ENCODE results near the gene BSND. TPM values are rescaled to one million over a fixed set of nuclear protein-coding genes. Genes with fewer than 3 reads are reported as not detected.
A peak's percentile ranks its signal among the peaks of the same experiment; 100 is the strongest.
"Not testable (repeated sequence)": the region's sequence is repeated elsewhere in the genome, so short reads cannot be mapped to it uniquely, and the experiment has no call there.

The BSND gene
- total RNA-seq: not detected

- ATAC-seq: no peak
- H3K4me3 Mint-ChIP-seq: no peak within 1 kb of the TSS
Observed at GRCh38 chr1:54998677-54999076, at the start of gene BSND. BSND (plus strand) TSS chr1:54998933; CDS start chr1:54999187, 254 bp downstream.

DNA sequence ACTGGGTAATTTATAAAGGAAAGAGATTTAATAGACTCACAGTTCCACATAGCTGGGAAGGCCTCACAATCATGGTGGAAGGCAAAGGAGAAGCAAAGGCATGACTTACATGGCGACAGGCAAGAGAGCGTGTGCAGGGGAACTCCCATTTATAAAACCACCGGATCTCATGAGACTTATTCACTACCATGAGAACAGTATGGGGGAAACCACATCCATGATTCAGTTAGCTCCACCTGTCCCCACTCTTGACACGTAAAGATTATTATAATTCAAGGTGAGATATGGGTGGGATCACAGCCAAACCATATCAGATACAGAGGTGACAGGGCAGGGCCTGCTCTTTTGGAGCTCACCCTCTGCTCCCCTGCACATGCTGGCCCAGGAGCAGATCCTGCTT lies 49.7 kb upstream of the BSND start:
- peak in 1 of 2 donors; percentile 32 for ATAC-seq
- Mint-ChIP-seq H3K4me1 (ENCODE audit: low read depth) (peaks cover 12% of the 10 kb centered on the region), H3K36me3 (ENCODE audit: insufficient read depth) (no peaks in the 10 kb centered on the region), H3K9me3 (no peaks in the 10 kb centered on the region), H3K27me3 (ENCODE audit: low read depth) (no peaks in the 10 kb centered on the region), H3K4me3 (no peak overlapping the region)
- no peak for DNase-seq

More at GRCh38 chr1:54998677-54999076, at the start of gene BSND:
- Mint-ChIP-seq H3K27me3 (ENCODE audit: low read depth) (peaks cover 47% of the 10 kb centered on the region), H3K9me3 (no peaks in the 10 kb centered on the region), H3K36me3 (ENCODE audit: insufficient read depth) (no peaks in the 10 kb centered on the region), H3K4me1 (ENCODE audit: low read depth) (peaks cover 24% of the 10 kb centered on the region)
- DNase-seq: no peak

DNA sequence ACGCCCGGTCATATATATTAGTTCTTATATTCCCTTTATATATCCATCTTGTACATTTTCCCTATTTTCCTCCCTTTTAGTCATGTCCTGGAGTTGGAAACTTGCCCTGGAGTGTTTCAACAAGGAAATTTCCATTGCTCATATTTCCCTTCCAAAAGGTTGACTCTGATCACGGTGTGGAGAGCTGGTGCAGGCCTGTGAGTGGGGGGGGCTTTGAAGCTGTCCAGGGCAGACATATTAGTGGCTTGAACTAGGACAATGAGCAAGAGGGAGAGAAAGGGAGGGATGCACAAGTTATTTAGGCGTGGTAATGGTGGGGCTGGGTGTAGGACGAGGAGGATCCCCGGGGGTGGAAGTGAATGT lies 48.7 kb upstream of the BSND start:
- ATAC-seq (no peak), DNase-seq (no peak)
- H3K4me1 Mint-ChIP-seq (ENCODE audit: low read depth): peaks cover 12% of the 10 kb centered on the region
- no peaks in the 10 kb centered on the region for H3K36me3 Mint-ChIP-seq (ENCODE audit: insufficient read depth)
- no peak overlapping the region for H3K4me3 Mint-ChIP-seq
- H3K9me3 Mint-ChIP-seq: no peaks in the 10 kb centered on the region
- no peaks in the 10 kb centered on the region for H3K27me3 Mint-ChIP-seq (ENCODE audit: low read depth)

- Mint-ChIP-seq H3K4me3 (no peak overlapping the region), H3K4me1 (ENCODE audit: low read depth) (peaks cover 10% of the 10 kb centered on the region), H3K27me3 (ENCODE audit: low read depth) (peaks cover 3% of the 10 kb centered on the region), H3K9me3 (no peaks in the 10 kb centered on the region), H3K36me3 (ENCODE audit: insufficient read depth) (no peaks in the 10 kb centered on the region)
- ATAC-seq: peak; percentile 14 to 46
- peak; percentile 31 for DNase-seq
Observed at GRCh38 chr1:54950369-54951163, 48.2 kb upstream of the BSND start.

DNA sequence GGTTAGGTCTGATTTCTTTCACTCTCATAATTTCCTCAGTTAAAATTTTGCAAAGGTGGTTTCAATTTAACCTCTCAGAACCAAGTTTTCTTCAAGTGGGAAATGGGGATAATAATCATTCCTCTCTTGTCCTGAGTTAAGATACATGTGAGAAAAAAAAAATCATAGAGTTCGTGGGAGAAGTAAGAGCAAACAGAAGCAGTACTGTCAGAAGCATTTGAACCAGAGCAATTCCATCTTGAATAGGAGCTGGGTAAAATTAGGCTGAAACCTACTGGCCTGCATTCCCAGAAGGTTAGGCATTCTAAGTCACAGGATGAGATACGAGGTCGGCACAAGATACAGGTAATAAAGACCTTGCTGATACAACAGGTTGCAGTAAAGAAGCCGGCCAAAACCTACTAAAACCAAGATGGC lies 46.9 kb upstream of the BSND start:
- H3K4me1 Mint-ChIP-seq (ENCODE audit: low read depth): peaks cover 10% of the 10 kb centered on the region
- no peaks in the 10 kb centered on the region for H3K36me3 Mint-ChIP-seq (ENCODE audit: insufficient read depth)
- no peak for DNase-seq
- peaks cover 5% of the 10 kb centered on the region for H3K27me3 Mint-ChIP-seq (ENCODE audit: low read depth)
- no peaks in the 10 kb centered on the region for H3K9me3 Mint-ChIP-seq
- no peak for ATAC-seq
- no peak overlapping the region for H3K4me3 Mint-ChIP-seq

DNA sequence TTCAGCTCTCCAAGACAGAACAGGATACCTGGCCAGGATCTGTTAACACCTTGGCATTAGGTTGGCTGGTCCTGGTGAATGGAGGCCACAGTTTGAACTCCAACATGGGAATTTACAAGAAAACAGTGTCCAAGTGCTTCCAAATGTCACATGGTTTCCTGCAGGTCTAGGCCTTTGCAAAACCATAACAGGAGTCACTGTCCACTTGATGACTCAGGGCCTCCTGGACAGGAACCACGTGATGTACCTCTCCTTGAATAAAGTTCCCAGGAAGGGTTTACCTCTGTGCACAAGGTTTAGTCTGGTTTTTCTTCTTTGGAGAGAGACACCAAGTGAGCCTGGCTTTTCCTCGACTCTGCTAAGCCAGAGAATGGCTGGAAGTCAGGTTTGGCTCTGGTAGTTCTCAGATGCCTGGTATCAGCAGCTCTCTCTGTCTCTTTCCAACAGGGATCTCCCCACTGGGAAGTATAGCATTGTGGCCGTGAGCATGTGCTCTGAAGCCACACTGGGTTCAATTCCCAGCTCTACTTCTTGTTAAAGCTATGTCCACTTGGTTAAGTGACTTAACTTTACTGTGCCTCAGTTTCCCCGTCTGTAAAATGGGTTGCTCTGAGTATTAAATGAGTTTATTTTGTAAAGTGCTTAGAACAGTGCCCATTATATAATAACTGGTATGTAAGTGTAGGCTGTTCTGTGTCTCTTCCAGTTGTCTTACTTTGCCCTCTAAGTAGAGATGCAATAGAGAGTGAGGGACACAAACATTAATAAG lies 45.6 kb upstream of the BSND start:
- Mint-ChIP-seq H3K36me3 (ENCODE audit: insufficient read depth) (peaks cover 2% of the 10 kb centered on the region), H3K4me3 (no peak overlapping the region), H3K4me1 (ENCODE audit: low read depth) (peaks cover 10% of the 10 kb centered on the region), H3K27me3 (ENCODE audit: low read depth) (peaks cover 7% of the 10 kb centered on the region), H3K9me3 (peaks cover 9% of the 10 kb centered on the region)
- DNase-seq (no peak), ATAC-seq (no peak)

- no peak for ATAC-seq
- Mint-ChIP-seq H3K4me1 (ENCODE audit: low read depth) (peaks cover 10% of the 10 kb centered on the region), H3K9me3 (peaks cover 16% of the 10 kb centered on the region)
Observed at GRCh38 chr1:54953846-54954245, 44.9 kb upstream of the BSND start.

DNA sequence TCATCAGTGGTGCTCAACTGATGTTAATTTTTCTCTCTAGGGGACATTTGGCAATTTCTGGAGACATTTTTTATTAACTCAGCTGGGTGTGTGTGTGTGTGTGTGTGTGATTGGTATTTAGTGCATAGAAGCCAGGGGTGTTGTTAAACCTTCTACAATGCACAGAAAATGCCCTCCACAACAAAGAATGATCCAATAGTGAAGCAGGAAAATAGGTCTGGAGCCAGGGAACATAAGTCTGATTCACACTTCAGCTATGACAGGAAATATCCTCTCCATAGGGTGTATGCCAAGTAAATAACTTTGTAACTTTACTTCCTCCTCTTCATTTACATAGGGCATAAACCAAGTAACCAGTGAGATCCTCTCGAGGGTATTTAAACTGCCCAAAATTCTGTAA lies 43.4 kb upstream of the BSND start:
- H3K27me3 Mint-ChIP-seq (ENCODE audit: low read depth): peaks cover 10% of the 10 kb centered on the region
- peaks cover 2% of the 10 kb centered on the region for H3K36me3 Mint-ChIP-seq (ENCODE audit: insufficient read depth)
- ATAC-seq (no peak), DNase-seq (no peak)
- peaks cover 18% of the 10 kb centered on the region for H3K9me3 Mint-ChIP-seq
- H3K4me3 Mint-ChIP-seq: no peak overlapping the region
- H3K4me1 Mint-ChIP-seq (ENCODE audit: low read depth): peaks cover 4% of the 10 kb centered on the region

More at GRCh38 chr1:54953846-54954245, 44.9 kb upstream of the BSND start:
- H3K27me3 Mint-ChIP-seq (ENCODE audit: low read depth): peaks cover 7% of the 10 kb centered on the region
- no peak for DNase-seq
- H3K4me3 Mint-ChIP-seq: no peak overlapping the region
- peaks cover 2% of the 10 kb centered on the region for H3K36me3 Mint-ChIP-seq (ENCODE audit: insufficient read depth)

- DNase-seq (no peak), ATAC-seq (no peak)
- Mint-ChIP-seq H3K9me3 (peaks cover 18% of the 10 kb centered on the region), H3K36me3 (ENCODE audit: insufficient read depth) (peaks cover 2% of the 10 kb centered on the region), H3K4me3 (no peak overlapping the region), H3K27me3 (ENCODE audit: low read depth) (peaks cover 10% of the 10 kb centered on the region), H3K4me1 (ENCODE audit: low read depth) (no peaks in the 10 kb centered on the region)
Observed at GRCh38 chr1:54956726-54957125, 42.0 kb upstream of the BSND start.

- ATAC-seq (no peak), DNase-seq (no peak)
- peaks cover 10% of the 10 kb centered on the region for H3K27me3 Mint-ChIP-seq (ENCODE audit: low read depth)
- H3K9me3 Mint-ChIP-seq: peaks cover 18% of the 10 kb centered on the region
- H3K4me3 Mint-ChIP-seq: no peak overlapping the region
- peaks cover 2% of the 10 kb centered on the region for H3K36me3 Mint-ChIP-seq (ENCODE audit: insufficient read depth)
- no peaks in the 10 kb centered on the region for H3K4me1 Mint-ChIP-seq (ENCODE audit: low read depth)
Observed at GRCh38 chr1:54959241-54959640, 39.5 kb upstream of the BSND start.

DNA sequence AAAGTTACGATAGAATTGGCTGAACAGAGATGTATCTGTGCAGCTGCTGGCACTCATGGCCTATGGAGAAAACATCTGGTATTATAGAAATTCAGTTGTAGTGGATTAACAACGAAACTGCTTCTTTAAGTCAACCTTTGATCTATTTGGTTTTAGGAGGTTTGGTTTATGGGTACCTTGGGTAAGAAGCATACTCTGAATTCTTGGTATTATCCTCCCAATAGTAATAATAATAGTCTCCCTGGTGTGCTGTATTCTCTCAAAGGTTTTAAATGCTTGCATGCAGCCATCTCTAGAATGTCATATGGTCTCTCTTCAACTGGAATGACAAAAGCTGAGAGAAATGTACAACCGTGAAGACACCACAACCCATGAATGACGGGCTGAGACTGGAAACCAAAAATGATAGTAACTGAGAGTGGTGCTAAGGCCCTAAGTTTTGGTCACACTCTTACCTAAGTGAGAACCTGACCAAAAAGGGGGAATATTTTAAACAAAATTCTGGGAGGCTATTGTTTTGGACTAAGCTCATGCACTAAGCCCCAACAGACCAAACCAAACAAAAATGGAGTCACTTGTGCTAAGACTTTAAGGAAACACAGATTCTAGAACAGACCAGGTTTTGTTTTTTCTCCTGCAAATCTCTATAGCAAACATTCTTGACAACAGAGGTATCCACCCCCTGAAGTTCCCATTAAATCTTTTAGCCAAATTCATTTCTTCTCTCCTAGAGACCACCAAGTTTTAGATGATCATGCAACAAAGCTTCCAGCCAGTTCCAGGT lies 35.9 kb upstream of the BSND start:
- ATAC-seq: no peak
- no peaks in the 10 kb centered on the region for H3K36me3 Mint-ChIP-seq (ENCODE audit: insufficient read depth)
- peaks cover 5% of the 10 kb centered on the region for H3K4me1 Mint-ChIP-seq (ENCODE audit: low read depth)
- DNase-seq: no peak
- H3K9me3 Mint-ChIP-seq: peaks cover 13% of the 10 kb centered on the region
- no peak overlapping the region for H3K4me3 Mint-ChIP-seq
- H3K27me3 Mint-ChIP-seq (ENCODE audit: low read depth): peaks cover 6% of the 10 kb centered on the region

- H3K9me3 Mint-ChIP-seq; H3K27me3 Mint-ChIP-seq (ENCODE audit: low read depth); H3K36me3 Mint-ChIP-seq (ENCODE audit: insufficient read depth); ATAC-seq; DNase-seq; H3K4me1 Mint-ChIP-seq (ENCODE audit: low read depth); H3K4me3 Mint-ChIP-seq: not testable (repeated sequence)
Observed at GRCh38 chr1:54963829-54964228, 34.9 kb upstream of the BSND start.

GRCh38 chr1:54965624-54966340 lies 33.0 kb upstream of the BSND start:
- H3K27me3 Mint-ChIP-seq (ENCODE audit: low read depth): peaks cover 12% of the 10 kb centered on the region
- ATAC-seq (no peak), DNase-seq (no peak)
- no peaks in the 10 kb centered on the region for H3K9me3 Mint-ChIP-seq
- no peak overlapping the region for H3K4me3 Mint-ChIP-seq
- no peaks in the 10 kb centered on the region for H3K36me3 Mint-ChIP-seq (ENCODE audit: insufficient read depth)
- peaks cover 5% of the 10 kb centered on the region for H3K4me1 Mint-ChIP-seq (ENCODE audit: low read depth)

- Mint-ChIP-seq H3K4me1 (ENCODE audit: low read depth) (peaks cover 5% of the 10 kb centered on the region), H3K36me3 (ENCODE audit: insufficient read depth) (no peaks in the 10 kb centered on the region), H3K9me3 (no peaks in the 10 kb centered on the region), H3K27me3 (ENCODE audit: low read depth) (peaks cover 19% of the 10 kb centered on the region), H3K4me3 (no peak overlapping the region)
- ATAC-seq: no peak
- DNase-seq: no peak
Observed at GRCh38 chr1:54967372-54967771, 31.4 kb upstream of the BSND start.

Data from activated T-cell treated with anti-CD3 and anti-CD28 coated beads, Interleukin-2, amount 50 U/mL, for 4 hours (primary cell).